Hepatocyte (in vitro differentiated cells): ENCODE measurements around the gene MAPRE3.

Experiments used
- EZH2 ChIP-seq: fragments of 200-600 bp; sonication (generic); IDR thresholded peaks from 2 replicates; pipeline ENCODE4 v1.6.1; 2016; ENCODE audit warnings: antibody characterized with exemption, mild to moderate bottlenecking, borderline replicate concordance
- EZH2phosphoT487 ChIP-seq: fragments of 200-600 bp; sonication (generic); IDR thresholded peaks from one replicate; pipeline ENCODE4 v1.6.1; 2018; ENCODE audit warnings: antibody characterized with exemption, mild to moderate bottlenecking, low read depth, moderate library complexity; ENCODE audit not compliant: unreplicated experiment, severe bottlenecking
- TF ChIP-seq, protein P1 (sequence below): fragments of 200-600 bp; sonication (generic); IDR thresholded peaks from 2 replicates; pipeline ENCODE4 v1.5.1; 2016; ENCODE audit warnings: antibody characterized with exemption, mild to moderate bottlenecking; ENCODE audit not compliant: poor library complexity

DNA sequence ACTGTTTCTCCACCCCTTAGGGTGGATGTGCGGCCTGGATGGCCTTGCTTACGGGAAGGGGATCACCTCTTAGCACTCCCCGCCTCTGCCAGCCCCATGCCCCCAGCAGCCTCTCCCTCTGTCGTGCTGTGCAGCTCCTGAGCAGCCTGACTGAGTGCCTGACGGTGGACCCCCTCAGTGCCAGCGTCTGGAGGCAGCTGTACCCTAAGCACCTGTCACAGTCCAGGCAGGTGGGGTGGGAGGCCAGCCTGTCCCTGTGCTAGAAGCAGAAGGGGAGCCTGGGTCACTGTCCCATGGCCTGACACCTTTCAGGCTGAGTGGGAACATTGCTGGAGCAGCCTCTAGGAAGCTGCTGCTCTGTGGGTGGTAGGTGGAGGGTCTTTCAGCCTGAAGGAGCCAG, 67.6 kb downstream of the MAPRE3 start:
- TF ChIP-seq, protein P1, sequence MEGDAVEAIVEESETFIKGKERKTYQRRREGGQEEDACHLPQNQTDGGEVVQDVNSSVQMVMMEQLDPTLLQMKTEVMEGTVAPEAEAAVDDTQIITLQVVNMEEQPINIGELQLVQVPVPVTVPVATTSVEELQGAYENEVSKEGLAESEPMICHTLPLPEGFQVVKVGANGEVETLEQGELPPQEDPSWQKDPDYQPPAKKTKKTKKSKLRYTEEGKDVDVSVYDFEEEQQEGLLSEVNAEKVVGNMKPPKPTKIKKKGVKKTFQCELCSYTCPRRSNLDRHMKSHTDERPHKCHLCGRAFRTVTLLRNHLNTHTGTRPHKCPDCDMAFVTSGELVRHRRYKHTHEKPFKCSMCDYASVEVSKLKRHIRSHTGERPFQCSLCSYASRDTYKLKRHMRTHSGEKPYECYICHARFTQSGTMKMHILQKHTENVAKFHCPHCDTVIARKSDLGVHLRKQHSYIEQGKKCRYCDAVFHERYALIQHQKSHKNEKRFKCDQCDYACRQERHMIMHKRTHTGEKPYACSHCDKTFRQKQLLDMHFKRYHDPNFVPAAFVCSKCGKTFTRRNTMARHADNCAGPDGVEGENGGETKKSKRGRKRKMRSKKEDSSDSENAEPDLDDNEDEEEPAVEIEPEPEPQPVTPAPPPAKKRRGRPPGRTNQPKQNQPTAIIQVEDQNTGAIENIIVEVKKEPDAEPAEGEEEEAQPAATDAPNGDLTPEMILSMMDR: no peak
- TF ChIP-seq EZH2: no peak
- no peak for TF ChIP-seq EZH2phosphoT487
